Erythroblast (primary cell): ENCODE data around the gene CMTM3.

Experiments used
- GATA1 ChIP-seq: IDR thresholded peaks from 2 replicates; pipeline ENCODE4 v1.6.1; 2011; ENCODE audit warnings: low read depth, mild to moderate bottlenecking, control low read depth, low read length, moderate library complexity
- POLR2A ChIP-seq: IDR thresholded peaks from 2 replicates; pipeline ENCODE4 v1.6.1; 2011; ENCODE audit warnings: mild to moderate bottlenecking, low read length

- no peak for TF ChIP-seq POLR2A
- no peak for TF ChIP-seq GATA1
These were observed 13.2 kb downstream of the CMTM3 start for GRCh38 chr16:66617728-66618127.
